Stimulated activated CD8-positive, alpha-beta memory T cell treated with anti-CD3 and anti-CD28 coated beads, Interleukin-15, amount 100 ng/mL, for 24 hours (primary cell): ENCODE measurements around the gene KCNC3.
A peak's percentile ranks its signal among the peaks of the same experiment; 100 is the strongest.

Experiments used
- DNase-seq: peaks from one replicate; pipeline ENCODE4 v3.0.0-alpha.2; 2020; ENCODE audit warnings: low read depth

Gene KCNC3

DNA sequence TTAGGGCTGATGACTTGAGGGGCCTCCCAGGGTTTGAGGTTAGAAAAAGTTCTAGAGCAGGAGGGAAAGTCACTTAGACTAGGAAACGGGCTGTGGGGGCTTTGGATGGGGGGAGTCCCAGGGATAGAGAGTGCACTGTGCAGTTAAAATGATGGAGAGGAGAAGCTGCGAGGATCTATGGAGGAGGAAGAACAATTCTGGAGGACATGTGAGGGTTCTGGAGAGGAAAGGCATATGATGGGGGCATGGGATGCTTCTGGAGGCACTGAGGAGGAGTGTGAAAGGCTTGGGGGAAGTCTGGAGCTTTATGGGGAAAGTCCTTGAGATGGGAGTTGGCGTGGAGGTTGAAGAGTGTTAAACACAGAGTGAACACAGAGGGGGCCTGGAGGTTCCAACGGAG is 2.2 kb downstream of the KCNC3 start:
- no peak for DNase-seq

DNA sequence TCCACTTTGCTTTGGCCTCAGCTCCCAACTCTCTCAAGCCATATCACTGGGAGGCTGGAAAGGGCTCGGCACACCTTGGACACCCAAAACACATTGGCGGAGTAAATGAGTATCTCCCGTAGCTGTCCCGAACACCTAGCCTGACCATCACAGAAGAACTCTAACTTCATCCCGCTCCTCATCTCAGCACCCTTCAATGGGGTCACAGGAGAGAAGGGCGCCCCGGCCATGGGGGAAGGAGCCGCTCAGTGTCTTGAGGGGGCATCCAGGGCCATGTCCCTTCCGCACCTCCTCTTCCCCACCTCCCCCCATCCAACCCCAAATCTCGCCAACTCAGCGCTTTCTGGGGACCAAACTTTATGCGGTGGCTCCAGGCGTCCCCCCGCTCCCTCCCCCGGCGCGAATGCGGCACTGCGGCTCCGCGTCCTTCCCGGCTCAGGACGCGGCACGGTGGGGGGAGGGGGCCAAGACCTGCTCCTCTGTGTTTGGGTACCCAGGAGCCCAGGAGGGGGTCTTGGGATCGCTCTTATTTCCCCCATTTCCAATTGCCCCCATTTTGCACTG is 3.0 kb downstream of the KCNC3 start:
- DNase-seq = no peak

DNA sequence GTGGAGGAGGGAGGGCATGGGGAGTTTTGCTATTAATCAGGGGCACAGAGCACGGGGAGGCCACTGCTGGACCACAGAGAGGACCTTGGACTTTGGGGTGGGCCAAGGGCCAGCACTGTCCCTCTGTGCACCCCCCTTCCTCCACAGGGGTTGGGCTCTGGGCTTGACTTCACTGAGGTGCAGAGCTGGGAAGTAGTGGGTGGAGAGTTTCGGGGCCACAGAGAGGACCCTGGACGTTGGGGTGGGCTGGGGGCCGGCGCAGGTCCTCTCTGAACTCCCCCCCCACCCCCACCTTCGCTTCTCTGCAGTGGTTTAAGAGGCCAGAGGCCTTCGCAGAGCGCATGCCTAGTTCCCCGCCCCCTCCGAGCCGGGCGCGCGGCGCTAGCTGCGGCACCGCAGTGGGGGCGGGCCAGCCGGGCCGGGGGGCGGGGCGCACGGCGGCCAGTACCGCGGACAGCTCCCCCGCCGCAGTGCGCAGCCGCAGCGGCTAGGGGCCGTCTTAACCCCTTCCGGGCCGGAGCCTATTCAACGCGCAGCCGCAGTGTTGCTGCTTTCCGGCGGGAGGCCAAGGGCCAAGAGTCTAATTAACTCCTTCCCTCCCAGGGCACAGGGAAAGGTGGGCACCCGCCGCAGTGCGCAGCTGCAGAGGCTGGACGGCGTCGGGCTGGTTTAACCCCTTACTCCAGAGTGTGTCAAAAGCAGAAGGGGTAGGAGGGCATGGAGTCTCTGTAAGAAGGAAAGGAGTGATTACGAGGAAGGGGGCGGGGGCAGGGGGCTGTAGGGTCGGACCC is 3.7 kb downstream of the KCNC3 start:
- DNase-seq = peak; percentile 65

DNA sequence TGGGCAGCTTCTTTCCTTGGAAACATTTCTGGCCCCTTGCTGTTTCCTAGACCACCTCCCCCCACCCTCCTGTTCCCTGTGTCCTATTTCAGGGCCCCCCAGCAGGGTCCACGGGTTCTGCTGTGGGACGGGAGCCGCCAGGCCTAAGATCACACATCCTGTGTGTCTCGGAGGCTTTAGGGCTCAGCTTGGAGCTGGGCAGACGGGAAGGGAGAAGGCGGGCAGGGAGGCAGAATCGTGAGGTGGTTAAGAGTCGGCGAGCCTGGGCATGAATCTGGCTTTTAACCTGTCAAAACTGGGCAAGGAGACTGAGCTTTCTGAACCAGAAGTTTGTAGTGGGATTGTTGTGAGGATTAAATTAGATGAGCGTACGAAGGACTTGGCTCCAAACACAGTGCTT is 4.8 kb downstream of the KCNC3 start:
- DNase-seq = no peak

DNA sequence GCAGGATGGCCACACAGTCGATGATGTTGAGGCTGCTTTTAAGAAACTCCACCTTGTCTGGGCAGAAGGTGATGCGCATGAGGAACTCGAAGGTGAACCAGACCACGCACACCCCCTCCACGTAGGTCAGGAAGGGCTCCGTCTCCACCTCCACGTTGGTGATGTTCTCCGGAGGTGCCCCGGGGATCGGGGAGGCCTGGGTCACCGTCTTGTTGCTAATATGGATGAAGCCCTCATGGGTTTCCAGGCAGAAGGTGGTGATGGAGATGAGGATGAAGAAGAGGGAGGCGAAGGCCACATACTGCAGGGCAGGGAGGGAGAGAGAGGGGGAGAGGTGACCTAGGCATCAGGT is 5.4 kb downstream of the KCNC3 start:
- no peak for DNase-seq

DNA sequence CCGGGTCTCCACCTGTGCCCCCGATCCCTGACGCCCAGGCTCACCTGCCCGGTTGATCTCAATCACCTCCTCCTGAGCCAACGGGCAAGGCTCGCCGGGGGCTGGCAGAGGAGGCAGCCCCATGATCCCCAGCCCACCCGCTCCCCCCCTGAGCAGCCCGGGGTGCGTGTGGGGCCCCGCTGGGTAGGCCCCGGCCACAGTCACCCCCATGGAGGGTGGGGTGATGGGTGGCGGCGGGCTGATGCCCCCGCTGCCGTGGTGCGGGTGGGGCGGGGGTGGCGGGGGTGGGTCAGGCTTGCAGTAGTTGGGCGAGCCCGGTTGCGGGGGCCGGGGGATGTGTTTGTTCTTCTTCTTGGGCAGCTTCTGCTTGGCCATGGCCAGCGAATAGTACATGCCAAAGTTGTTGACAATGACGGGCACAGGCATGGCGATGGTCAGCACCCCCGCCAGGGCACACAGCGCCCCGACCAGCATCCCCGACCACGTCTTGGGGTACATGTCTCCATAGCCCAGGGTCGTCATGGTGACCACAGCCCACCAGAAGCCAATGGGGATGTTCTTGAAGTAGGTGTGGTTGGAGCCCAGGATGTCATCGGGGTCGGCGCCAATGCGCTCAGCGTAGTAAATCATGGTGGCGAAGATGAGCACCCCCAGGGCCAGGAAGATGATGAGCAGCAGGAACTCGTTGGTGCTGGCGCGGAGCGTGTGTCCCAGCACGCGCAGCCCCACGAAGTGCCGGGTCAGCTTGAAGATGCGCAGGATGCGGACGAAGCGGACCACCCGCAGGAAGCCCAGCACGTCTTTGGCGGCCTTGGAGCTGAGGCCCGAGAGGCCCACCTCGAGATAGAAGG is 6.0 kb downstream of the KCNC3 start:
- no peak for DNase-seq

DNA sequence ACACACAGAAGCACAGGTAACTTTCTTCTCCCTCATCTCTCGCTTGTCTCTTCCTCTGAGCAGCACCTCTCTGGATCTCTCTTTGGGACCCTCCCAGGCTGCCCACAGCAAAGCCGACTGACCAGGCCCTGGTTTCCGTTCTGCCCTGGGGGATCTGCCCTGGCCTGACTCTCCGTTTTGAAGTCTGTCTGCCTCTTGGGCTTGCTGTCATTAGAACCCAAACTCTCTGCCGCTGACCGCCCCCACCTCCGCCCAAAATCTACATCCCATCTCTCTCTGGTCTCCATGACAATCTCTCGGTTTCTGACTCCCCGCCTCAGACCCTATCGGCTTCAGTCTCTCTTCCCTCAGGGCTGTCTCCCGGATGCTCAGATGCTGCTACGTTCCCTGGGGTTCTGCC is 6.9 kb downstream of the KCNC3 start:
- DNase-seq = no peak

DNA sequence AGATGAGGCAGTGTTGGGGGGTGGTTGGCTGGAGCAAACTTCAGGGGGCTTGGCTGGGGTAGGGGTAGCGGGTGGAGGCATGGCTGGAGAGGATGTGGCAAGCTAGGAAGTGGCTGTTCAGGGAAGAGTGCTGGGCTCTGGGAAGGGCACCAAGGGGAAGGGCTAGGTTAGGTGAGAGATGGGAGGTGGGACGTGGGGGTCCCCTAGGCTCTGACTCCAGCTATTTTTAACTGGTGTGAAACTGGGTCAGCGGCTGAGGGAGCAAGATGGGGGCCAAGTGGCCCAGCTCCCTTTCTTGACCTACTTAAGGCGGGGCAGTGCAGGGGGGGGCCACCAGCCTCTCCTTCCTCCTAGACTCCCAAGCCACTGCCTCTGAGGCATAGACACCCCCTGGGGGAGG is 7.3 kb downstream of the KCNC3 start:
- DNase-seq = no peak

DNA sequence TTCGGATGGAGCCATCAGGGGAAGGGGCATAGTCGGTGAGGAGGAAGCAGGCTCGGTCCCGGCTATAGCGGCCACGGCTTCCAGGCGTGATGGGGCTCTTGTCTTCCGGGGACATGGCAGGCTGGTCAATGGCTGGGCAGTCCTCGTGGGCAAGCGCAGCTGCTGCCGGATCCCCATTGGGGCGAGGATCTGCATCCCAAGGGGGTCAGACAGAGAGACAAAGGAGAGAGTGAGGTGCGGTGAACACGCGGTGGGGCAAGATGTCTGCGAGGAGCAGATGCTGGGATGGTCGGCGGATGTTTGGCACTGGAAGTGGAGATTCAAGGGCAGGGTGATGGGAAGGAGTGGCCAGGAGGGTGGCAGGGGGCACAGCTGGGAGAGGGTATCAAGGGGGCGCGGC is 8.6 kb downstream of the KCNC3 start:
- no peak for DNase-seq

DNA sequence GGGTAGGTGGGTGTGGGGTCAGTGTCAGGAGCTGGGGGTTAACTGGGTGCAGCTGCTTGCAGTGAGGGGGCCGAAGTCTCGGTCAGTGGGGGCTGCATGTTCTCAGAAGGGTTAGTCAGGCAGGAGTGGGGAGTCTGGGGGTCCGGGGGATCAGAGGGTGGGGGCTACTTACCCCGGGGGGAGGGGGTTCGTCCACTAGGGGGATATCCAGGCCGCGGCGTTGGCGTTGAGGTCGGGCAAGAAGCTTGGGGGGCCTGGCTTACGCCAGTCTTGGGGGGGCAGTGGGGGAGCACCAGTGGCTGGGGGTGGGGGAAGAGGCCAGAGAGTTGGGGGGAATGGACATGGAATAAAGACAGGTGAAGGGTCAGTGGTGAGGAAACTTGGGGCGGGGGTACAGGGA is 9.1 kb downstream of the KCNC3 start:
- DNase-seq = no peak

DNA sequence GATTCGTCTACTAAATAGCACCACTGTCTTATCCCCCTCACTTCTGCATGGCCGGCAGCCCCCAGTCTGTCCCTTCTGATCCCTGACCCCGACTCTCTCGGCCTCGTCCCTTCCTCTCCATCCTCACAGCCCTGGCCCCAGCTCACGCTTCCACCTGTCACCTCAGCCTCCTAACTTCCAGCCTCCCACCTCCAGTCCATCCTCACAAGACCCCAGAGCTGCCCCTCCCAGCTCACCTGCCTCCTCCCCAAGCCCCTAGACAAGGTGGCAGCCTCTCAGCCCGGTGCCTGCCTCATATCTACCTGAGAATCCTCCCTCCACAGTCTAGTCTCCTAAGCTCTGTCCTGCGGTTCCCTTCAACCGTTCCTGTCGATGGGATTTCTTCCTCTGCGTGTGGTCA is 10.0 kb downstream of the KCNC3 start:
- DNase-seq = no peak

DNA sequence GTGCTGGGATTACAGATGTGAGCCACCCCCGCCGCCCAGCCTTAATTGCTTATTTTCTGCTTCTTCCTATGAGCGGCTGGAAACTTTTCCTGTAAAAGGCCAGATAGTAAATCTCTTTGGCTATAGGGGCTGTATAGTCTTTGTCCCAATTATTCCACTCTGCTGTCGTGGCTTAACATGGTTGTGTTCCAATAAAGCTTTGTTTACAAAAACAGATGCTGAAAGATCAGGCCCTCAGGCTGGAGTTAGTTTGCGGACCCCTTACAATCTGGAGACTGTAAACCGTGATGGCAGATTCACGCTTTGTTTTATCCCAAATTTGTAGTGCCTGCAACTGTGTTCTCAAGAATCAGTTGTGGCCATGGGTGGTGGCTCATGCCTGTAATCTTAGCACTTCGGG is 10.7 kb downstream of the KCNC3 start:
- no peak for DNase-seq

DNA sequence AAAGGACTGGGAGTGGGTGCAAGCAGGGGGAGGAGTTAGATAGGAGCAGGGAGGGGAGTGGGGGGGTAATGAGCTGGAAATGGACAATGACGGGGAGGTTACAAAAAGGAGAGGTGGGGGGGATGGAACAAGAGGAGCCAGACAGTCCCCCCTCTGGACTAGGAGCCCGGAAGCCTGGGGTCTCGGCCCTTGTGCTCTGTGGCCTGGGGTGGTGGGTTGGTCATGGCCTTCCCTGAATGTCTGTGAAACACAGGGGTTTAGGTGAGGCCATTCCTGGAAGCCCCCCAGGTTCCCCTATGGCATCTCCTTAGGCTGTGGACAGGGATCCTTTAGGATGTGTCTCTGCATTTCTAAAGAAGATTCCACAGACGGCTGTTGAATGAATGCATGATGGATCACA is 12.1 kb downstream of the KCNC3 start:
- no peak for DNase-seq

DNA sequence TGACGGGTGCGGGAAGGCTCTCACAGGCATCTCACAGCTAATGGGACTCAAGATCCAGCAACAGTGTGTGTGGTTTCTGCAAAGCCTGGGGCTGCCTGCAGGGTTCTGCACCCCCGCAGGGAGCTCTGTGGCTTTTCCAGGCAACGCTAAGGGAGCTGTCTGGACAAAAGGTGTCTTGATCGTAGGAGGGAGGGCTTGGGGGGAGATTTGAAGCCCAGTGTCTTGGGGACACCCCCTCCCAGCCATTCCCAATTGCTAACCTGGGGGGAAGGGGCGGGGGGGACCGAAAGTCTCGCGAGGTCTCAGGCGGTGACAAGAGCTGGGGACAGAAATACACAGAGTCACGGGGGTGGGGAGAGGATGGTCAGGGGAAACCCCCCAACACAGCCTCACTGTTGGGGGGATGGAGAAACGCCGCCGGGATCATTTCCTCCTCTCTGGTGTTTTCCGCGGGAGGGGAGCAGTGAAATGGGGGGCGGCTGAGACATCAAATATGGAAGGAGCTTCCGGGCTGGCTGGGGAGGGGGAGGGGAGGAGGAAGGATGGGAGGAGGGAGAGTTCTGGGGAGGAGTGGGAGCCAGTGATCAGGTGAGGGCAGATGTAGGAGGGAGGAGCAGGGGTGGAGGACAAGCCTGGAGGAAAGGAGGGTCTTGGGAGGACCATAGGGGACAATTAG is 13.3 kb downstream of the KCNC3 start:
- no peak for DNase-seq

DNA sequence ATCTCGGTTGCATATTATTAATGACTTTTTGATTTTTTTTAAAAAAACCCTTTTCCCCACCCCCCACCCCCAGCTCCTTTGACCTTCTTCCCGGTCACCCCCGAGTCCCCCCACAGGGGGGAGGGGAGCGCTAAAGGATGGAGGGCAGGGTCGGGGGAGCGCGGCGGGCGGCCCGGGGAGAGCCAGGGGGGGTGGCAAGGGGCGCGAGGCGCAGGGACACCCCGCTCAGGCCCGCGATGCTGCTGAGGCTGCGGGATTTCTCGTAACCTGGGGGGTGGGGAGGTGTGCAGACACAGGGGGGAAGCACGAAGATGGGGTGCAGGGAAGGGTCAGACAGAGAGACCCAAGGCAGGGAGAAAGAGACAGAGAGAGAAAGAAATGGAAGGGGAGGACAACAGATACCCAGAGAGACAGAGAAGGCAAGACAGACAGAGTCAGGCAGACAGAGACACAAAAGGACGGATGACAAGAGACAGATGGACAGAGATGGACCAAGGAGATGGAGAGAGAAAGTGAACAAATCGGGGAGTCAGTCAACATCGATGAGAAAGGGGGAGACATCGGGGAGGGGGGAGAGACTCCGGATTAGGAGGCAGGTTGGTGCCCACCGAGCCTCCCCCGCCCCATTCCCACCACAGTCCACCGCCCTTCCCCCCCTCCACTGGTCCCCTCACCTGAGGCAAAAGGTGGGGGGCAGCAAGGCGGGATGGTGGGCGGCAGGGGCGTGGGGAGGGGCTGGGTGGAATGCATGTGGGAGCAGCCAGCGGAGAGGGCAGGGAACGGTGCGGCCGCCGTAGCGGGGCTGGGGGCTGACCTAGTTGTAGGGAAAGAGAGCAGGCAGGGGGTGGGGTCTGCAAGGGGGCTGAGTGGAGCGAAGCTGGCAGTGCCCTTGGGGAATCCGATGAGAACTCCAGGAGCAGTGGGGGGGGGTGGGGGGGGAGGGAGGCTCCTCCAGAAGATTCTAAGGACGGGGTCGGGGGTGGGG is 14.2 kb downstream of the KCNC3 start:
- DNase-seq = no peak

DNA sequence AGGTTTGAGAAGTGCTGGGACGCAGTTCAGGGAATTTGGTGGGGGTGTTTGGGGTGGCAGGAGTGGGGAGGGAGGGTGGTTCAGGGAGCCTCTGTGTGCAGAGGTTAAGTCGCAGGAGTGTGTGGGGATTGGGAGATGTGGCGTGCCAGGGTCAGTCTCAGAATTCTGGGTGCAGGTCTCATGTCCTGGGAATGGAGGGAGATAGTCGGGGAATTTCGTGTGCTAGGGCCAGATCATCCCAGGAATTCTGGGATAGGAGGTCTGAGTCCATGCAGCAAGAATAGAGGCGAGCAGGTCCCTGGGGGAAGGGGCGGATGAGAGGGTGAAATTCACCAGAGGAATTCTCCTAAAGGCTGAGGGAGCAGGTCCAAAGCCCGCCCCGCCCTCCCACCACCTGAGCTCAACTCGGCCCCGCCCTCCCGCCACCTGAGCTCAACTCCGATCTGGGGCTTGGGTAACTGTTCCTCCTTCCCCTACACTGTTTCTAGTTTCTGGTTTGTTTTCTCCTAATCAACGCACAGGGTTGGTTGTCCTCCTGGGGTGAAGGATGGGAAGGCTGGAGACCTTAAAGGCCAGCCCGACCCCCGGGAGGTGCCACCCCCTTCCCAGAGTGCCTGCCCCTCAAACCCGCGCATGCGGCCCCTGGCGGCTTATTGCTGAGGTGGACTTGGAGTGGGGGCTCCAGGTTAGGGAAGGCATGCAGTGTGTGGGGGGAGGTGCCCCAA is 15.2 kb downstream of the KCNC3 start:
- no peak for DNase-seq

DNA sequence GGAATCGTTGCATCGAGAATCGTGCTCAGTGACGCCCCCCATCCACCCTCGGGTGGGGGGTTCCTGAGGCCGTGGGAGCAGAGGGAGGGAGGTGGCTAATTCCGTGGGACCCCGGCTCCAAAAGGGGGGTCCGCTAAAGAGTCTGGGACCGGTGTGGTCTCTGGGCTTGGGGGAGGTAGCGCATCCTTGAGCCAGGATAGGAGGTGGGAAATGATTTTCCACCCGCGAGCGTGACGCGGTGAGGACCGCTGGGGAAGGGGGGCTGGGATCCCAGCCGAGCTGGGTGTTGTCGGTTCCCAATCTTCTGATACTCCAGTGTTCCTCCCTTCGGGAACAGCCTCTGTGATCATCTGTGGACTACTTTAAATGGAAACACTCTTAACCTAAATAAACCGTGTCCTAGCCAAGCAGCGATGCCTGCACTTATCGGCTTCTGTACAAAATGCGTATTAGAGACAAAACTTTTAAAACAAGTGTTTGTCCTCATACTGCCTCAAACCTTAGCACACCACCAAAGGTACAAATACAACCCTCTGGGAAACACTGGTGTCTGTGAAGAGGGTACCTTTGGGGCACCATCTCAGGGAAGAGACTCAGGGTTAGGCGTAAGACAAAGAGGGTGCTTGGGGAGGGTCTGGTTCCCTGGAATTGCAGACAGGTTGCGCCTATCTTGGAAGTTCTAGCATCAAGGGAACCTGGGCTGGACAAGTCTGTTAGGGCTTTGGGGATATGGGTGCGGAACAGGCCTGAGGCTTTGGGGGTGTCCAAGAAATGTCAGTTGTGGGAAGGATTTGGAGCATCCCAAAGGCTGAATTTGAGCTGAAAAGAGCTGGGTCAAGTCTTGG is 16.0 kb downstream of the KCNC3 start:
- DNase-seq = no peak

DNA sequence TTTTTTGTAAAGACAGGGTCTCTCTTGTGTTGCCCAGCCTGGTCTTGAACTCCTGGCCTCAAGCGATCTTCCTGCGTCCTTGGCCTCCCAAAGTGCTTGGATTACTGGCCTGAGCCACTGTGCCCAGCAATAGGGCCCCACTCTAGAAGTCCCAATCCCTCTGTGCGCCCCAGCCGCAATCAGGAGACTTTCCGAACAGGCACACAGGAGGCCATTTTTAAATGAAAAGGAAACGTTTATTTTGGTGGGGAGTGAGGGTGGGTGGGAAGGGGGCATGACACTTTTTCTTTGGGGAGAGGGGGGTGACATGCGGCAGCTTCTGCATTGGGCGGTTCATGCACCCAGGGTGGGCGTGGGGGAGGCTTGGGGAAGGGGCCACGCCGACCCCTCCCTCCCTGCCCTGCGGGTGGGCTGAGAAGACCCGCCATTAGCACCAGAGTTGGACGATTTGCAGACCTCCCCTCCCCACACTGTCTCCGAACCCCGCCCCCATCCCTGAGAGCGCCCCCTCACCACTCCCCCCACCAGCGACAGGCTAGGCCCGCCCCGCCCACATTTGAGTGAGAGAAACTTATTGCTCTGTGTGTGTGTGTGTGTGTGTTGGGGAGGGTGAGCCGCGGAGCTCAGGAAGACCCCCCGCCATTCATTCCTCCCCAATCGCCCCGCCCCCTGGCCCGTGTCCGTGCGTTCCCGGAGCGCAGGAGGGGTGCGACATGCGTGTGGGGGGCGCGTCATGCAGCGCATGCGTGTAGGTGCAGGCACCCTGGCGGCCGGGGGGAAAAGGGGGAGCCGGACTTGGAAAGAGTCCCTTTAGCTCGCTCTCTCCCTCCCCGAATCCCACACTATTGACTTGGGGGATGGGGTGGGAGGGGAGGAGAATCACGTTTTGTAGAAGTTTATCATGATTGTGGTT is 17.2 kb downstream of the KCNC3 start:
- no peak for DNase-seq
